ENCODE measurements around the gene PTCH2.

The PTCH2 gene

DNA sequence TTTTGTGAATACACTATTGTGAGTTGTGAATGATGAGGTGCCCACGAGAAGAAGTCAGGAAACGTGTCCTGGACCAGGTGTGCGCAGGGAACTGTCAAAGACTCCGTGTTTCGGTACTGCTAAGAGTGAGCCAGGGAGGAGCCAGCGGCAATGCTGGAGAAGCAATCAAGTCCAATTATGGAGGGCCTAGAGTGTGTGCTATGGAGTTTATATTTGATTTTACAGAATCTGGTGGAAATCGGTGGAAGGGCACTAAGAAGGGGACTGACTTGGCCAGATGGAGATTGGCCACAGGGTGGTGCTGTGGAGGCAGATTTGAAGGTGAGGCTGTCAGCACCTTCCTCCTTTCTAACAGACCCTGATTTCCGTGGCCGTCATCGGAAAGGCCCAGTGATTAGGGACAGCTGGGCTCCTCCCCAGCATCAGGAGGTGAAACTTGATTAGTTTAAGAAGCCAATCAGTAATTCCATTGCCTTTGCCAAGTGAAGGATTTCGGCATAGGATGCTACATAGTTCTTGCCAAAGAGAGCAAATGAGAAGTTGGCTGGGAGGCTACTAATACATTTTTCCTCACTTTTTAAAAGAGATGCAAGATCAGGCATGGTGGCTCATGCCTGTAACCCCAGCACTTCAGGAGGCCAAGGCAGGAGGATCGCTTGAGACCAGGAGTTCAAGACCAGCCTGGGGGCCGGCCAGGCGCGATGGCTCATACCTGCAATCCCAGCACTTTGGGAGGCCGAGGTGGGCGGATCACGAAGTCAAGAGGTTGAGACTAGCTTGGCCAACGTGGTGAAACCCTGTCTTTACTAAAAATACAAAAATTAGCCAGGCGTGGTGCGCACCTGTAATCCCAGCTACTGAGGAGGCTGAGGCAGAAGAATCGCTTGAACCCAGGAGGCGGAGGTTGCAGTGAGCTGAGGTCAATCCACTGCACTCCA, 7.0 kb downstream of the PTCH2 start:
- Histone ChIP-seq H3K4me3 (ENCODE audit: low read depth, low read length) (no peak overlapping the region), H3K9me3 (ENCODE audit: severe bottlenecking) (no peaks in the 10 kb centered on the region), H3K27me3 (ENCODE audit: insufficient read depth, low read depth, severe bottlenecking) (no peaks in the 10 kb centered on the region), H3K36me3 (no peaks in the 10 kb centered on the region), H3K27ac (no peak overlapping the region; the same call in 1 of the 2 replicates)
- DNase-seq, result peak; percentile 93
- TF ChIP-seq, protein P1, sequence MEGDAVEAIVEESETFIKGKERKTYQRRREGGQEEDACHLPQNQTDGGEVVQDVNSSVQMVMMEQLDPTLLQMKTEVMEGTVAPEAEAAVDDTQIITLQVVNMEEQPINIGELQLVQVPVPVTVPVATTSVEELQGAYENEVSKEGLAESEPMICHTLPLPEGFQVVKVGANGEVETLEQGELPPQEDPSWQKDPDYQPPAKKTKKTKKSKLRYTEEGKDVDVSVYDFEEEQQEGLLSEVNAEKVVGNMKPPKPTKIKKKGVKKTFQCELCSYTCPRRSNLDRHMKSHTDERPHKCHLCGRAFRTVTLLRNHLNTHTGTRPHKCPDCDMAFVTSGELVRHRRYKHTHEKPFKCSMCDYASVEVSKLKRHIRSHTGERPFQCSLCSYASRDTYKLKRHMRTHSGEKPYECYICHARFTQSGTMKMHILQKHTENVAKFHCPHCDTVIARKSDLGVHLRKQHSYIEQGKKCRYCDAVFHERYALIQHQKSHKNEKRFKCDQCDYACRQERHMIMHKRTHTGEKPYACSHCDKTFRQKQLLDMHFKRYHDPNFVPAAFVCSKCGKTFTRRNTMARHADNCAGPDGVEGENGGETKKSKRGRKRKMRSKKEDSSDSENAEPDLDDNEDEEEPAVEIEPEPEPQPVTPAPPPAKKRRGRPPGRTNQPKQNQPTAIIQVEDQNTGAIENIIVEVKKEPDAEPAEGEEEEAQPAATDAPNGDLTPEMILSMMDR (IDR thresholded peaks at IDR 0.05; ENCODE audit: low read depth, low read length), result peak; percentile 89

DNA sequence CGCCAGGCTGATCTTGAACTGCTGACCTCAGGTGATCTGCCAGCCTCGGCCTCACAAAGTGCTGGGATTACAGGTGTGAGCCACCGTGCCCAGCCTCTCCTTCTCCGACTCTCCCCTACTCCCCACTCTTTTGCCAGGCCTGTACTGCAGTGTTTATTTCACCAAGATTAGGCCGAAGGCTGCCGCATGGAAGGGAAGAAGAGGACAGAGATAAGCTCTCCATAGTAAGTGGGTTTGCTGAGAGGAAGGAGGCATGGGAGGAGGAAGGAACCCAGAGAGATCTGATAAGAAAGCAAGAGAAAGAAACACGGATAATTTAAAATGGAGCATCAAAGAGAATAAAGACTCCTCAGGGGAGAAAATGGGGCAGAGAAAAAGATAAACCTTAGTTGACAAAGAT, 8.7 kb downstream of the PTCH2 start:
- DNase-seq, result no peak
- TF ChIP-seq, protein P1 (IDR thresholded peaks at IDR 0.05; ENCODE audit: low read depth, low read length), result no peak
- no peaks in the 10 kb centered on the region for H3K9me3 ChIP-seq (ENCODE audit: severe bottlenecking)
- no peak overlapping the region for H3K27ac ChIP-seq
- H3K27me3 ChIP-seq (ENCODE audit: insufficient read depth, low read depth, severe bottlenecking), result no peaks in the 10 kb centered on the region
- no peaks in the 10 kb centered on the region for H3K36me3 ChIP-seq
- H3K4me3 ChIP-seq (ENCODE audit: low read depth, low read length), result no peak overlapping the region

DNA sequence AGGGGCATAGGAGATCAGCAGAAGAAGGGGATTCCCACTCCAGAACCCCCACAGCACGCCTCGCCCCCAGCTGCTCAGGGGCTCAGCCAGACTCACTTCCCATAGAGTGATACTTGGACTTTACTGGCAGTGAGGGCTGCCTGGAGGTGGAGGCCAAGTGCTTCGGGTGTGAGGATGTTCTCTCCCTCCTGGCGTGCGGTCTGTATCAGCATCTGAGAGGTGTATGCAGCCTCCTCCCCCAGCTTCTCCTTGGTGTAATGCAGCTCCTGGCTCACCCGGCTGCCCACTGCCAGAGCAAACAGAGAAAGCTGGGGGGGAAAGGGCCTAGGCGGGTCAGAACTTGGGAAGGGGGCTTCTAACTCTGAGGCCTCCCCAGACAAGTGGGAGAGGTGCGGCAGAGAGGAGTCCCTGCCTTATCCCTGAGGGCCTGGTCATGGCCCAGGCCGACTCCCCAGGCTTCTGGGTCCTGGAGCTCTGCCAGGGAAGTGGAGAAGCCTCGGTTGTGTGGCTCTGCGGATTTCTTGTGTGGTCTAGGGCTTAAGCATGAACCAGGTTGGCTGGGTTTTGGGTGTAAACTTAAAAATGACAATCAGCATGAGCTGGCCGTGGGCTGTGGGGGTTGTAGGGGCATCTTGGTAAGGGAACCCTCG, 10.9 kb downstream of the PTCH2 start:
- no peaks in the 10 kb centered on the region for H3K9me3 ChIP-seq (ENCODE audit: severe bottlenecking)
- H3K27ac ChIP-seq, result no peak overlapping the region
- no peak overlapping the region for H3K4me3 ChIP-seq (ENCODE audit: low read depth, low read length)
- no peaks in the 10 kb centered on the region for H3K36me3 ChIP-seq
- no peaks in the 10 kb centered on the region for H3K27me3 ChIP-seq (ENCODE audit: insufficient read depth, low read depth, severe bottlenecking)
- no peak for DNase-seq
- TF ChIP-seq, protein P1 (IDR thresholded peaks at IDR 0.05; ENCODE audit: low read depth, low read length), result no peak

DNA sequence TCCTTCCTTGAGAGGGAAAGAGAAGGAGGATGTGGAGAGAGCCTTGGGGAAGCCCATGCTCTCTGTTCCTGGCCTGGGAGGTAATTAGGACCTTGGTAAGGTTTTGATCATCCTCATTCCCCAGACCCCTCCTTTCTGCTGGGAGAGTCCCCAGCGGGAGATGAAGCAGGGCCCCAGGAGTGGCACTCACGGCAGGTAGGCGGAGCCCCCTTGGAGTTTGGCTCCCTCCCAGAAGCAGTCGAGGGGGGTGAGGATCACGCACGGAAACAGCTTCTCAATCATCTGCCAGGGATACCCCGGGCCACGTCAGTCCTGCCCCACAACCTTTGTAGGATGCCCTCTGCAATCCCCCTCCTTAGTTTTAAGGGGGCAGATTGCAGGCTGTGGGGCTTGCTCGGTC, 11.5 kb downstream of the PTCH2 start:
- TF ChIP-seq, protein P1 (IDR thresholded peaks at IDR 0.05; ENCODE audit: low read depth, low read length), result no peak

DNA sequence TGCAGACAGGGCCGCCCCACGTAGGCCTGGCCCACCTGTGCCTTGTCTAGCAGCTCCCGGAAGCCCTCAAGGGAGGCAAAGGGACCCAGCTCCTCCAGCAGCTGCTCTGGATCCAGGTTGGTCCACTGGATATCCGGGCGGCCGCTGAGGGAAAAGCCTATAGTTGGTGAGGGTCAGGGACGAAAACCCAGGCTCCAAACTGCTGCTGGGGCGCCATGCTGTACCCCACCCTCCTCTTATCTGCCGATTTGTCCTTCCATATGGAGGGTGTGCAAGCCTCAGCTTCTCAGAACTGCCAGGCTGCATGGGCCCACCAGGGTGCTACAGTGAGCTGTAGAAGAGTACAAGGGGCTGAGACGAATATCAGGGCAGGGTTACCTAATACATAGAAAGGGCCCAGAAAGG, 12.2 kb downstream of the PTCH2 start:
- TF ChIP-seq, protein P1 (IDR thresholded peaks at IDR 0.05; ENCODE audit: low read depth, low read length), result peak; percentile 19; the same call in 1 of the 2 replicates
- no peak for DNase-seq
- Histone ChIP-seq H3K36me3 (no peaks in the 10 kb centered on the region), H3K27ac (no peak overlapping the region), H3K4me3 (ENCODE audit: low read depth, low read length) (no peak overlapping the region), H3K9me3 (ENCODE audit: severe bottlenecking) (no peaks in the 10 kb centered on the region), H3K27me3 (ENCODE audit: insufficient read depth, low read depth, severe bottlenecking) (no peaks in the 10 kb centered on the region)

More for the DNA sequence above, 11.5 kb downstream of the PTCH2 start:
- H3K36me3 ChIP-seq, result no peaks in the 10 kb centered on the region
- DNase-seq, result no peak
- no peak overlapping the region for H3K4me3 ChIP-seq (ENCODE audit: low read depth, low read length)
- H3K9me3 ChIP-seq (ENCODE audit: severe bottlenecking), result no peaks in the 10 kb centered on the region
- no peak overlapping the region for H3K27ac ChIP-seq
- H3K27me3 ChIP-seq (ENCODE audit: insufficient read depth, low read depth, severe bottlenecking), result no peaks in the 10 kb centered on the region
